Hematopoietic multipotent progenitor cell (in vitro differentiated cells): ENCODE data around the gene NRAS. TPM values are rescaled to one million over a fixed set of nuclear protein-coding genes. Genes with fewer than 3 reads are reported as not detected.

Source experiments
- DNase-seq, 3 donors: peaks; one replicate each; pipeline ENCODE4 v3.0.0-alpha.2; 2011 to 2015; ENCODE audit warnings: low read depth in 2 of 3, low spot score in 2 of 3
- total RNA-seq: library from RNA; depleted of rRNA; stranded (reverse); fragments of >200 nt; gene quantifications from one replicate; pipeline ENCODE4 v1.2.3, GENCODE V29; 2012

NRAS gene
- total RNA-seq, 1 donor: 25.6 TPM

DNA sequence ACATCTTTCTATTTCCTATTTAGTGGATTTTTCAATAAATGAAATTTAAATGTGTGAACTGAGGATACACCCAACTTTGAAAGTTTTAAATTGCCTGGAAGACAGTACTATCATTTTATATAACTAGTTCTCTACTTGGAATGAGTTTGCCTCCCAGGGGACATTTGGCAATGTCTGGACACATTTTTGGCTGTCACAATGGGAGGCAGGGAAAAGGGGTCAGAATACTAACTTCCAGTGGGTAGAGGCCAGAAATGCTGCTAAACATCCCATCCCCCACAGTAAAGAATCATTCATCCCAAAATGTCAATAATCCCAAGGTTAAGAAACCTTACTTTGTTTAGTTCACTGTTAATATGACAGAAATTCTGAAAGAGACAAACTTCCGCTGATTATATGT lies 13.2 kb upstream of the NRAS start:
- DNase-seq: no peak

DNA sequence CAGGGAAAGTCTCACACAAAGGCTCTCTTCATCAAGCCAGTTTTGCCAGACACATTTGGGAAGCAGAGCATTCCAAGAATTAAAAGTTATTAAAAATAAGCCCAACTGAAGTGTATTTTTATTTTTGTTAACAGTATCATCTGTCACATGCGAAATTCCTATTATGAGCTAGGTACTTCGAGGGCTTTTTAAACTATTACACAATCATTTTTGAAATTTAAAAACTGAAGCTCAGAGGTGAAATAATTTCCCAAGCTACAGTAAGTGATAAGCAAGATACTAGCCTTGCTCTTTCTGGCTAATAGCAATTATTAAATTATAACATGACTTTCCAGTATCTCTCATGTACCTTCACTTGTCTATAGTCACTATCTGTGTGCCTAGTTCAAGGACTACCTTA lies 12.0 kb upstream of the NRAS start:
- DNase-seq: no peak

DNA sequence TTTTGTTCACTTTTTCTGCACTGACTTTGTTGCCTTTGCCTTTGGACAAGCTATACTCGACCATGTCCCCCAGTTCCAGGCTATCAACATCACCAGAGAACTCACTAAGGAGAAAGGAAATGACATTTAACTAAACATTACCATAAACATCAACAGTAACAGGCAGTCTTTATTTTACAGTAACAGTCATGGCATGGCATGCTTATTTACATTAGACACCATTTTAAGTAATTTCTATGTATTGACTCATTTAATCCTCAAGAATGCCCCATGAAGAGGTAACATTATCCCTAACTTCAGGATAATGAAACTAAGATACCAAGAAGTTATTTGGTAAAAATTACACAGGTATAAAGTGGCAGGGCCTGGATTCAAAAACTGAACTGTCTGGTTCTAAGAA lies 8.7 kb upstream of the NRAS start:
- no peak for DNase-seq

DNA sequence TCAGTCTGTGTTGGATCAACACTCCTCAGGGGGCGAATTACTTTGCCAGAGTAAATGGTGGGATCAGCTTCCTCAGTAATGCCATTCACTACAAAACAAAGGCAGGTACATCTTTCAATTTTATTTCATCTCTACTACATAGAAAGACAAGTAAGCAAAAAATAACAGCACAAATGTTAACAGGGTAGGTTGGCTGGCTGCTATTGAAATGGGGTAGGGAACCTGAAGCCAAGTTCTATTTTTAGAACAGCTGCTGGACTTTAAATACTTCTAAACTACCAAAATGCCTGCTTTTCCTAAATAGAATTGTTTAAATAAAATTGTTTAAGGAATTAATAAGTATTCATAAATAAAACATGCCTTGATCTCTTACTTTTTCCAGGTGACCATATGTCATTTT lies 7.3 kb upstream of the NRAS start:
- DNase-seq: no peak

DNA sequence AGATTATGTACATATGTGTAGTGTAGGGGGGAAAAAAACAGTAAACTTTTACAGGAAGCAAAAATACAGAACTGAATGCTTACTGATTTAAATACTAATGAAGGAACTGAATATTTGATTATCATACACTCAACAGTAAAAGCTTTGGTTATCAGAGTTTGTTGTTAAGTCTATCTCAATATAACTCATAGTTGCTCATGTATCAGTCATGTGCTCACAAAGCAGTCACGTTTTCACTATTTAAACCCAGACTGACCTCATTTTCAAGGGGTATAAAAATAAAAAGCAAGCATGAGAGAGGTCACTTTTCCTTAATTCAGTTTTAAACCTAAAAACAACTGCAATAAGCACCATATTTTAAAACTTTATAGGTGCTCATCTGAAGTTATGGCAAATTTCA lies 6.9 kb upstream of the NRAS start:
- no peak for DNase-seq

DNA sequence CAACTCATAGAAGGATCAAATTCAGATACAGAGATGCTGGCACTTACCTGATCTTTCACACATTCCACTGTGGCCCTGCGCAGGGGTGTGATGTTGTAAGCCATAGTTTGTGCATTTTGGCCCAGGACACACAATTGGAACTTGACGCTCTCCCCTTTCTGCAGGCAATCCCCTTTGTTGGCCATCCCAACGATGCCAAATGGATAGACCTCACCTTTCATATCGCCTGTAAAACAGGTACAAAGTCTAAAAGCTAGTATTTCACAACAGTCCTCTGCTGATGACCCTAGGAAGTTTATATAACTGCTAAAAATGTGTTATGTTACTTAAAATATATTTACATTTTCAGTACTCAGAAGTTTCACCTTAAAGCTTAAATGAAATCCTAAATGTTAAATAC lies 3.9 kb upstream of the NRAS start:
- no peak for DNase-seq

DNA sequence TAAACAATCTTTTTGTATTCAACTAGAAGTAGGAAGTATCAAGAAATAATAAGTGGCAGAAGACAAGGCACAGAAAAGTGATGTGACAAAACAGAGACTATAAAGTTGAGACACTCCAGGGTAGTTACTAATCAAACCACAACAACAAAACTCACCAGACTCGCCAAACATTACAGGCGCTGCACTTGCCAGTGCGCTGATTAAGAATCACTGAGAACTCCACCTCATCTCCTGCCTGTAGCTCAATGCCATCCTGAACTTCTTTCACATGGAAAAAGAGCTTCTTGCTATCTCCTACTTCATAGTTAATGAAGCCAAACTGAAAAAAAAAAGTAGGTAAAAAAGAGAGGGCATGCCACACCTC lies 2.8 kb upstream of the NRAS start:
- DNase-seq: no peak

DNA sequence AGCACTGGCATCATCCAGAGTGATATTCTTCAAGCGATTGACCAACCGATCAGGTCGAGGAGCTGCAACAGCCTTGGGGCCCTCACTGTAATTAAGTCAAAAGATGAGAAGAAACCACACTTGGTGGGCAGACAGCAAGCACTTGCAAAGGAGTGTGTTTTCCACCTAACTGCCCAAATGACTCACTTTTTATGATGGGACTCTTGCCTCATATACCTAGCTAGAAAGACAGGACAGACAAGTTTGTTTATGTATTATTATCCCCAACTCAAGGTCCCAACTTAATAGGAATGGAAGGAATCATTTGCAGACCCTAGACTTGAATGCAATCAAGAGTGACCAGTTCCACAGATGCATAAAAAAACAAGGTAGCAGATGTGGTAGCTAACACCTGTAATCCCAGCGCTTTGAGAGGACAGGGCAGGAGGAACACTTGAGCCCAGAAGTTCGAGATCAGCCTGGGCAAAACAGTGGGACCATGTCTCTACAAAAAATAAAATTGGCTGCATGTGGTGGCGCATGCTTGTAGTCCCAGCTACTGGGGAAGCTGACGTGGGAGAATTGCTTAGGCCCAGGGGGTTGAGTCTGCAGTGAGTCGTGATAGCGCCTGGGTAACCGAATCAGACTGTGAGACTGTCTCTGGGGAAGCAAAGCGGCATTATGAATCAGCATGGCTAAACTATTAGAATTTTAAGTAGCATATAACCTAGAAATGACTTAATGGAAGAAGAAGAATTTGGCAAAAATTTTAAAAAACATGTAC lies 2.3 kb upstream of the NRAS start:
- no peak for DNase-seq

DNA sequence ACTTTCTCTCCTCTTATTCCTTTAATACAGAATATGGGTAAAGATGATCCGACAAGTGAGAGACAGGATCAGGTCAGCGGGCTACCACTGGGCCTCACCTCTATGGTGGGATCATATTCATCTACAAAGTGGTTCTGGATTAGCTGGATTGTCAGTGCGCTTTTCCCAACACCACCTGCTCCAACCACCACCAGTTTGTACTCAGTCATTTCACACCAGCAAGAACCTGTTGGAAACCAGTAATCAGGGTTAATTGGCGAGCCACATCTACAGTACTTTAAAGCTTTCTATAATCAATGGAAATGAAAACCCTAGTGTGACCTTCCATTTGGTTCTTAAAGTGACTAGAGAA lies 643 bp downstream of the NRAS start:
- DNase-seq: peak in 1 of 3 donors; percentile 2

DNA sequence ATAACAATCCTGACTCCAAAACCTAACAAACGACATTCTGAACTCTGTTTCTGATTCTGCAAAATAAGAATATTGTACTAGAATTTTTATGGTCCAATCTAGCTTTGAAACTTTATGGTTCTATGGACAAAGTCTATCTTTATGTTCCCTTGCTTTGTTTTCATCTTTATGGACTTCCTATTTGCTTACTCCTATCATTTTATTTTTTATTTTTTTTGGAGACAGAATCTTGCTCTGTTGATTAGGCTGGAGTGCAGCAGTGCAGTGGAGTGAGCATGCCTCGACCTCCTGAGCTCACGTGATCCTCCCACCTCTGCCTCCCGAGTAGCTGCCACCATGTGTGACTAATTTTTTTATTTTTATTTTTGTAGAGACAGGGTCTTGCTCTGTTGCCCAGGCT lies 3.6 kb downstream of the NRAS start:
- no peak for DNase-seq

DNA sequence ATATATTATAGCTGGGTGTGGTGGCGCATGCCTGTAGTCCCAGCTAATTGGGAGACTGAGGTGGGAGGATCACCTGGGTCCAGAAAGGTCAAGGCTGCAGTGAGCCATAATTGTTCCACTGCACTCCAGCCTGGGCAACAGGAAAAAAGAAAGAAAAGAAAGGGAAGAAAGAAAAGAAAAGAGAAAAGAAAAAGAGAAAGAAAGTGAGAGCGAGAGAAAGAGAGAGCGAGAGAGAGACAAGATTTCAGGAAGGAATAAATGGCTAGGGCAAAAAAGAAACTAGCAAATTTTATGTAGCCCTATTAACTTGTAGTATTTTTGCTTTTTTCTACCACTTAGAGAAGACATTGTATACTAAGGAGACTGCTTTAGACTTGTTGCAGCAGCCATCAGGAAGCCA lies 6.2 kb downstream of the NRAS start:
- DNase-seq: no peak

DNA sequence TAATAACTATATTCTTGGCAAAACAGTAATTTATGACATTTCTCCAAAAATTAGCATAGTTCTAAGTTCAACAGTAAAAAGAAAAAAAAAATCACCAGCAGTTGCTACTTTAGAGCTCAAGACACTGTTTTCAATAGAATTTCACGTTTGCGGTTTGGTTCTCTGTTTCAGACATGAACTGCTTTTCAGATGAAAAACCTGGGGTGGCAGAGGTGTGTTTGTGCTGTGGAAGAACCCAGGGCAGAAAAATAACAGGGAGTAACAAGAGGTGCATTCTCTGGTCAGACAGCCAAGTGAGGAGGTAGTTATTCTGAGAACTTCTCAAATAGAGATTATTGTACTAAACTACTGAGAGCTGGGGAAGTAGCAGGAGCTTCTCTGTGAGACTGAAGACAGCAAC lies 9.0 kb downstream of the NRAS start:
- no peak for DNase-seq

DNA sequence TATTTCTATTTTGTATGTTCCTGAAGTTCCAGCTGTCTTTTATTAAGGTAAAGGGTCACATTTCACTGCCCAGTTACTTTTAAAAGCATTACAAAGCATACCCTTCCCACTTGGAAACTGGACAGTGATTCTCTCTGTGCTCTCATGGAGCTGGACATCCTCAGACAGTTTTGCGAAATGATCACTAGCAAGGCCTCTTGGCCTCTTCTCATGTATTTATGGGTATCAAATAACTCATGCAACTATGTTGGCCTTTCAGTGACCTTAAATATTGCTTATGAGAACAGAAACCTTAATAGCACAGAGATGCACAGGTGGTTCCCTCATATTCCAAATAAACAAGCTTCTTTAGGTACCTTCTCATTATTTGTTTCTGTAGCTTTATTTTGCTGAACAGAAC lies 13.3 kb downstream of the NRAS start:
- no peak for DNase-seq

DNA sequence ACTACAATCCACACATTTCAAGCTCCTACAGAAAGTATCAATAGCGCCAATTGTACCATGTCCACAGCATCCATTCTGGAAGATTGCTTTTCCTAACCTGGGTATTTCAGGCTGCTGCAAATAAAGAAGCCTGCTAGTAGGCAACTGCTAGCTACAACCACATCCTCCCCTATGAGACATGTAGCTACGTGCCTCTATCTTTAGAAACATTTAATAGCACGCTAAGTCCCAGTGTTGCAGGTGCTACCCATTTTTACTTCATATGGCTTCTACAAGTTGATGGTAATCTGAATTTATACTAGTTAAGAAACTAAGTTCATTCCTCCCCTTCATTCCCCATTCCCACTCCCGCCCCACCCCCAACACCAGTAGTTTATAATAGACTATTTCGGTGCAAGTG lies 13.8 kb downstream of the NRAS start:
- no peak for DNase-seq

DNA sequence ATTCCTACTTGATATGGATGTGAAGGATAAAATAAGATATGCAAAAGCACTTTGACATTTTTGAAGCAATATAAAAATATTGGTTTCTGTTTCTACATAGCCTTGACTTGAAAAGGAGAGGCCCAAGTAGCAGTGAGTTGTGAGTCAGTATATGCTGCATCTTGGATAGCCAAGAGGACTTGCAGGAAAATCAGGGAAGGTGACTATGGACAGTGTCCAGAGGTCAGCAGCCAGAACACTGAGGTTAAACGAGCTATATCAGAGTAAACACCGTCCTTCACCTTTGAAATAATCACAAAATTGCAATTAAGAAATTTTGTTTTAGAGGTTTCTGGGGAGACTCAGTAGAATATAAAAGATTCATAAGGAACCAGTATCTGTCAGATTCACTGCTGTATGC lies 14.6 kb downstream of the NRAS start:
- DNase-seq: no peak

DNA sequence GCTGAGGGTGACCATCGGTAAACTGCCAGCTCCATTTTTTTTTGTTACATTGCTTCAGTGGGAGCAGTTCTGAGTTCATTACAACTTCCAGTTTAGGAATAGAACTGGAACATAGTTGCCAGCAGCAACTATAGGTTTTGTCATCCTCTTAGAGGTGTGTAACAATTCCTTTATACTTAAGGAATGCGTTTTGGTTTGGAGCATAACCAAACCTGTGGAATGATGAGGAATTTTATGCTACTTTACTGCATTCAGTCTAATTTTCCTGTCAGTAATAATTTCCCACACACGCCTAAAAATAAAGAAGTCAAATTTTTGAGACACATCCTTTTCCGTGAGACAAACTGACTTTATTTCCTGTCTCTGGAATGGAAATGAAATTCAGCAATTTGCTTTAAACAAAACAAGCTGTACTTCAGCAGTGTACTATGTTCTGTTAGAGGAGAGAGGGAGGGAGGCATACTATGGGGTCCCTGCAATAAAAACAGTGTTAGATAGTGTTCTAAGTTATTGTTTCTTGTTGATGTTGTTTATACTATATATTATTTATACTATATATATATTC lies 16.5 kb downstream of the NRAS start:
- DNase-seq: no peak

DNA sequence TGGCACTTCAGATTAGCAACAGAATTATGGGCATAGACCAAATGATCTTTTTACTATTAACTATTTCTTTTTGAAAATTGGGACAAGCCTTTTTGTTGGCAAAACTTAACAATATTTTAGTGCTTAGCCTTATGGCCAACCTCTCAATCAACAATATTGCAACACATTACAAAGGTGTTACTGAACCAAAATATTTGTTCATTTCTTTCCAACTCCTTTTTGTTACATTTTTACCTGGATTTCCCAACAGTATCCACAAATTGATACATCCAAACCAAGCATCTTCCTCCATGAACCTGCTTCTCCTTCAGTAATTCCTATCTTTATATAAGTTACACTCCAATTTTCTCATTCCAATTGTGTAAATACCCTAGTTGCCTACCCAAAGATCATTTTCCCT lies 19.8 kb downstream of the NRAS start:
- DNase-seq: no peak

DNA sequence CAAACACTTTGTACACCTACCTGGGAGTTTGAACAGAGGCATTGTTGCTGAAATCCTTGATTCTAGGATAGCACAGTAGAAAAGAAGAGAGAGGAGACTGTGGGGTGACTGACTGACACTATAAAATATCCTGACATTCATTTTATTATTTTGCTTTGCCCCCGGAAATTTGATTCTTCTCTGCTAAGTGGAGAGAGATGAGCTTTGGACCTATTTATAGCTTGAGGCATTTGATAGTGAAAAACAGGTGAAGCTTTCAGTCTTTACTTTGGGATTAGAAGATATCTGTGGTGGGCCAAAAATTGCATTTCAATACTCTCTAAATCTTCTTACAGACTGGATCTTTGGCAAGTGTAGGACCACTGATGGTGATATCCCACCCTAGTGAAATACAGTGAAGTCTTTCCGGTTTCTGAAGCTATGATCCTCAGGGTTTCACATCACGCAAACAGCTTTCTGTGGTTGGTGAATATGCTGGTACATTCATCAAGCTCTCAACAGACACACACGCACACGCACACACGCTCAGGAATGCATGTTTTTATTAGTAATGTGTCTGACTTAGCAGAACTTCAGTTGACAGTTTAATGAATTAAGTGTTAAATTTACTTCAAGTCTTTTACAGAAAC lies 21.0 kb downstream of the NRAS start, which contains the start of gene AMPD1:
Gene AMPD1 (minus strand): TSS at position 117 of the 629 bp plus-strand sequence. CDS start 75 bp downstream, at position 42.
- DNase-seq: no peak

DNA sequence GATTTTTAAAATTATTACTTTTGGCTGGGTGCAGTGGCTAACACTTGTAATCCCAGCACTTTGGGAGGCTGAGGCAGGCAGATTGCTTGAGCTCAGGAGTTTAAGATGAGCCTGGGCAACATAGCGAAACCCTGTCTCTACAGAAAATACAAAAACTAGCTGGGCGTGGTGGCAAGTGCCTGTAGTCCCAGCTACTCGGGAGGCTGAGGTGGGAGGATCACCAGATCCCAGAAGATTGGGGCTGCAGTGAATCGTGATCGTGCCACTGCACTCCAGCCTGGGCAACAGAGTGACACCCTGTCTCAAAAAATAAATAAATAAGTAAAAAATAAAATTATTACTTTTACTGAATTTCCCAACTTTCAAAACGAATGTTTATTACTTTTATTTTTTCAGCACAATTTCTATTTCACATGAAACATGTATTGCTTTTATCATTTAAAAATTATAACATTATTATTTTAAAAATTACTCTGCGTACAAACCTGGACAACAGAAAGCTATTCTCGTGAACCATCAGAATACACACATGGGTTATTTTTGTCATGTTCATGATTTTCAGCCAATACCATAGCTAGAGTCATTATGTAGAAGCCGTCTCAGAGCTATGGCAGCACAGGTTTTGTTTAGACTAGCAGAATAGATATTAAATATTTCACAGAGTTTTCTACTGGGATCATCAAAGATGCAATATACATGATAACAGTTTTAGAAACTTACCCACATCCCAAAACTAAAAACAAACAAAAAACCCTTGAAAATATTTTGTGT lies 21.8 kb downstream of the NRAS start:
- DNase-seq: no peak

DNA sequence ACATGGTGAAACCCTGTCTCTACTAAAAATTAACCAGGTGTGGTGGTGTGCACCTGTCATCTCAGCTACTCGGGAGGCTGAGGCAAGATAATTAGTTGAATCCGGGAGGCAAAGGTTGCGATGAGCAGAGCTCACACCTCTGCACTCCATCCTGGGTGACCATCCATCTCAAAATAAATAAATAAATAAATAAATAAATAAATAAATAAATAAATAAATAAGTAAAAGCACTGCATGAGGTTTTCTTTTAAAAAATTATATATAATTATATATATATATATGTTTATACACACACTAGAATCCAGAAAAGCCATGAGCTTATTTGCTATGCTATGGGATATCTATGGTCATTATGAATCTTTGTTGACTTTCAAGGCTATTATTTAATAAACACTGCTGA lies 23.6 kb downstream of the NRAS start:
- DNase-seq: no peak

DNA sequence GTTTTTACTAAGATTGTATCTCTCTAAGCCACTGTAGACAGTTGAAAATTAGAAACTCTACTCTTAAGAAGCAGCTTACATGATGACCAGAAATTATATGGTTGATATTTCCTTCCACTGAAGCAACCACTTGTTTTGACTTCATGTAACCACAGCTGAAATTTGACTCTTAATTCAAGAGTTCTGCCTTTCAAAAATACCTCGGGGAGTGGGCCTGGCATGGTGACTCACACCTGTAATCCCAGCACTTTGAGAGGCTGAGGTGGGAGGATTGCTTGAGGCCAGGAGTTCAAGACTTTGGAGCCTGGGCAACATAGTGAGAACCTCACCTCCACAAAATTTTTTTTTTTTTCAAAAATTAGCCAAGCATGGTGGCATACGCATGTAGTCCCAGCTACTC lies 25.5 kb downstream of the NRAS start:
- DNase-seq: no peak

DNA sequence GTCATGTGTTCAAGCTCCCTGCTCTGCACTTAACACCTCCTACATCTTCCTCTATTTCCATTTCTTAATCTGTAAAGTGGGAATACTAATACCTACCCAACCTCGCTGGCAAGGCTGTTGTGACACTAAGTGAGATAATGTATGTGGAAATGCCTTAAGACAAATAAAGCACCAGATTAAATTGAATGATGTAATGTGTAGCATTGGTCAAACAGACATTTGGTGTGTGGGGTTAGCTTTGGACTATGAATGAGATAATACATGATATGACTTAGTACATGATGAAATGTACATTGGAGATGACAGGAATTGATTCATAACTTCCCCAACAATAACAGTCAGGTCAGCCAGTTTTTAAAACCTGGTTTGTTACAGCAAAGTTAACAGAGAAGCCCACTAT lies 26.4 kb downstream of the NRAS start:
- DNase-seq: no peak
